Bone marrow (tissue), 2 donors: ENCODE measurements around the gene TMEM26.
"Not testable (repeated sequence)": the region's sequence is repeated elsewhere in the genome, so short reads cannot be mapped to it uniquely, and the experiment has no call there.

ENCODE experiments used
- DNase-seq, 2 donors: peaks; one replicate each; lab custom pipeline; 2025; lab: John Stamatoyannopoulos, UW

The TMEM26 gene

DNA sequence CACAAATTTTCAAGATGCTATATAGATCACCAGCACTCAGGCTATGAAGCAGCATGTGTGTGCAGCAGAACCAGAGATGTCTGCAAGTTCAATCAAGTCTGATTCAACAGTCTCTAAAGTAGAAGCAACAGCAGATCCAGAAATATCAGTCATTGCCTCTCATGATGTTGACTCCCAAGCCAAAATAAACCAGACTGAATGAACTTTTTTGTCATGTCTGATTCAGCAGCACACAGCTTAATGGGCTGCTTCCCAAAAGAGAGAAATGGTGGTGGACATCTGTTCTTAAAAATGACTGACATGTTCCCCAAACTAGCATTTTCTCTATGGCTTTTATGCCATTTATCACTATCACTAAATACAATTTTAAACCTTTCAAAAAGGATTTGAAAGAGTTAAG is 53.8 kb downstream of the TMEM26 start:
- no peak for DNase-seq

DNA sequence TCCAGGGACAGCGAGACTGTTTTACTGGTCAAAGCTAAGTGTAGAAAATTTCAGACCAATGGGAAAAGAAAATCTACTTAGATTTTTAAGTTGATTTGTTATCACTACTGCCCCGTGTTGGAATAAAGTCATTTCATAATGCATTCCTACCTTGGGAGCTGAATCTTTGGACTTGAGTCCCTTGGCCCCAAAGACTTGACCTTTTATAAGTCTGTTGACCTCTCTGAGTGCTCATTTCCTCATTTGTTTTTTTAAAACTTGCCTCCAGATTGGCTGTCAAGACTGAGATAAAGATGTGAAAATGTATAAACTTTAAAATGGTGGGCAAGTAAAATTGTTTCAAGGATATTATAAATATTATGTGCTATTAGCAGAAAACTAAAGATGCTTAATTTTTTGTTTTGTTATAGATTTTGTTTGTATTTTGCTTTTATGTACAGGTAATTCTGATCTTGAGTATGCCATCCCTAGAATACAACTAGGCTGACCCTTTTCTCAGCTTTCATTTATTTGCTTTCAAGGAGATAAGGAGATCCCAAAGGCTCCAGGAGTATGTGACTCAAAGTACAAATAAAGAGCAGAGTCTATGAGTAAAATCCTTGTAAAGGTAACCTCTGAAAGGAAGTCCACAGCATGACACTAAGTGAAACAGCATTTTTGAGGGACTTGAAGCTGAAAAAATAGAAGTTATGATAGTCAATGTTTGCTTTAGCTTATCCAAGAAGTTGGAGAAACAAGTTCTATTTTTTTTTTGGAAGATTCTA is 54.6 kb downstream of the TMEM26 start:
- DNase-seq, result no peak

DNA sequence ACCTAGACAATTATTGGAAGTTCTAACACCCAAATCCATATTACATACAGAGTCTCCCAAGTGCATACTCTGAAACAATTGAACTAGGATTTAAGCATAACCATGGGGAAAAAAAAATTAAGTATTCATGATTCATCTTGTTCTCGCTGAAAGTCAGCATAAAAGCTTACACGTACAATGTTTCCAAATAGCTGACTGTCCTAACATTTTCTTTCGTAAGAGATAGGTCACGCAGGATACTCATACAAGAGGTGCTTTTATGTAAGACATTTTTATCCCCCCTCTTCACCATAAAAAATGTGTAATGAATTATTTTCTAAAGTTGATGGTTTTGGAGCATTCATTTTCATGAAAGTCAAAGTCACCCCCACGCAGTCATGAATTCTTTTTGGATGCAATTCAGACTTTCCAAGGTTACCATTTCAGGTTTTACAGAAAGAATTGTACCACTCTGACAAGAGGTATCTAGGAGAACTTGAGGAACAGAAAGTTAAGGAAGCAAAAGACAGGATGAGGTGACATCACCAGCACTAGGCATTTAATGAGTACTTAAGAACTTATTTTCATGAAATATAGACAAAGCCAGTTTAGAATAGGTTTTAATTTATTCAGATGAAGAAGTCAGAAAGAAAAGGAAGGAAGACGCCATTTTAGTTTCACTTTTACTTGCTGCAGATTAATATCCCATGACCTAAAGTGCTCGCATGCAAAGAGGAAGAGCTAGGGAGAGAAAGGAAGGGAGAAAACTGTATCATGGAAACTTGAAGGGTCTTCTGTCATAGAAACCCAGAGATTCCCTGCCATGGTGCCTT is 55.8 kb downstream of the TMEM26 start:
- DNase-seq, result peak in 1 of 2 donors; percentile 35

DNA sequence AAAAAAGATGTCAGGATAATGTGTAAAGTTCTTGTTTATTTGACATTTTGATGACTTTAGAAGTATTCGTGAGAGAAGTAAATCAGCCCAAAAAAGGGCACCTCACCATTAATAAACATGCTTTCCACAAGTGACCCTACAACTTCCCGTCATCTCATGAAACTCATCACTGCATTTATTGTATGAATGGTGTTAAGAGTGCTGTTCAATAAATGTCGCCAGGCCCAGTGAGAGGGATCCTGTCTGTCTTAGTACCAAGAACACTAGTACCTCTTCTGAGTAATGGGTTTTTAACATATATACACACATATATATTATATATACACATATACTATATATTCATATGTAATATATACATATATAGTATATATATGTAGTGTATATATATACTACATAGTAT is 61.9 kb downstream of the TMEM26 start:
- no peak for DNase-seq

DNA sequence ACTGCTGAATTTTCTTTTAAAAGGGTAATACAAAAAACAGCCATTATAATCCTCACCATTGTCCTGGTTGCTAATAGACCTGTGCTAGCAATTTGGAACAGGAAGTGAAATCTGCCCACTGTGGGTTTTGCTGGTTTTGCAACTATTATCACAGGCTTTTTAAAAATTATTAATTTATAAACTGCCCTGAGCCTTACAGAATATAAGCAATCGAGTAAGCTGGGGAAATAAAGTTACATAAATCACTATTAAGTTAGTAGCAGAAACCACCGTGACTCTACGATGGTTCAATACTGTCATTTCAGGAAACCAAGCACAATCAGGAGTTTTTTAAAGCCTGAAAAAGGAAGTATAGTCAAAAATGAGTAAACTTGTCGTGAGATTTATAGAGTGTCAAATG is 62.3 kb downstream of the TMEM26 start:
- no peak for DNase-seq

DNA sequence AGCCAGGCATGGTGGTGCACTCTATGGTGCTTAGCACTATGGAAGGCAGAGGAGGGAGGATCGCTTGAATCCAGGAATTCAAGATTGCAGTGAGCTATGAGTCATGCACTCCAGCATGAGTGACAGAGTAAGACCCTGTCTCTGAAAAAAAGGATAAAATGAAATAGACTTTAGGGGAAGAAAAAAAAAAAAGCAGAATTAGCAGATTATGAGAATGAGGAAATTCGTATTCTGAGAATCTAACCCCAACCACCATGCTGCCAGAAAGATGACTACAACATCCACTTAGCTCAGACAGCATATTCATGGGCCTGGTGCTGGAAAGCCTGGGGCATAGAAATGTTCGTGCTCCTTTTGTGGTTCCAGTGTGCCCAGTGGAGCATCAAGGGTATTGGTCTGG is 63.3 kb downstream of the TMEM26 start:
- no peak for DNase-seq

DNA sequence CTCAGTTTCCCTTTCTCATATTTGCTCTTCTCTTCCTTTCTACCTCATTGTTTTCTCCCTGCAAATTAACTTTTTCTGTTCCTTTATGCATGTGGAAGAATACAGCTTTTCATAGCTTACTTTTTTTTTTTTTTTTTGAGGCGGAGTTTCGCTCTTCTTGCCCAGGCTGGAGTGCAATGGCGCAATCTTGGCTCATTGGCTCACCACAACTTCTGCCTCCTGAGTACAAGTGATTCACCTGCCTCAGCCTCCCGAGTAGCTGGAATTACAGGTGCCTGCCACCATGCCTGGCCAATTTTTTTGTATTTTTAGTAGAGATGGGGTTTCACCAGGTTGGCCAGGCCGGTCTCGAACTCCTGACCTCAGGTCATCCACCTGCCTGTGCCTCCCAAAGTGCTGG is 64.2 kb downstream of the TMEM26 start:
- not testable (repeated sequence) for DNase-seq

DNA sequence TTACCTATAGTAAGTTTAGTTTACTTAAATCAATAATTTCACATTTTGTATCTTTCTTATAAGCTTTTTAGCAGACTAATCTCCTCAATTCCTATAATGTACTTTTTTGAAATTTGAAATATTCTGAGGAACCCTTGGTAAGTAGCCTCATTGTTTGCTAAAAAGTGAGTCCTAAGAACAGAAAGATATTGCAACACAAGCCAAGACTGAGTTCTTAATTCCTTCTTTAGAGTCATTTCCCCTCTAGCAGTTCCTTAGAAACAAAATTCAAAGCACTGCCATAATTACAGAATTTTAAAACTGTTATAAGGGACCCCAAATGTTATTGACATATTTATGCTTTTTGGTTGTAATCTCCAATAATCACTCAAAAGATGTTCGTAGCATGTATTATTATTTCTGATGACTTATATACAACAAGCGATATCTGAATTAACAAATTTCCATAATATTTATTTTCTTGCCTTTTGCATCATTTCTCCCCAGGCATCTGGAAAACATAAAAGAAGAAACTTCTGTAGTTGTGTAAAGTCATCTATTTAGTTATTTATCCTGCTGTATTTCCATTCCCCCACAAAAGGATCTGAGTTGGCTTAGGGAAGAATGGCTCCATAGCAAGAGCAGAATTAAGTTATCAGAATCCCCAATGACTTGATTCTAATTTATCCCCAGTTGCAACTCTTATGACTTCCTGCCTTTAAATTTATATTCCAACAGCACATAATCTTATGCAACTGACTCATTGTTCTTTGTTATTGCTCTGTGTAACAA is 67.8 kb downstream of the TMEM26 start:
- no peak for DNase-seq

DNA sequence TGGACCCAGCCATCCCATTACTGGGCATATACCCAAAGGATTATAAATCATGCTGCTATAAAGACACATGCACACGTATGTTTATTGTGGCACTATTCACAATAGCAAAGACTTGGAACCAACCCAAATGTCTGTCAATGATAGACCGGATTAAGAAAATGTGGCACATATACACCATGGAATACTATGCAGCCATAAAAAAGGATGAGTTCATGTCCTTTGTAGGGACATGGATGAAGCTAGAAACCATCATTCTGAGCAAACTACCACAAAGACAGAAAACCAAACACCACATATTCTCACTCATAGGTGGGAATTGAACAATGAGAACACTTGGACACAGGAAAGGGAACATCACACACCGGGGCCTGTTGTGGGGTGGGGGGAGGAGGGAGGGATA is 72.0 kb downstream of the TMEM26 start:
- DNase-seq, result not testable (repeated sequence)

DNA sequence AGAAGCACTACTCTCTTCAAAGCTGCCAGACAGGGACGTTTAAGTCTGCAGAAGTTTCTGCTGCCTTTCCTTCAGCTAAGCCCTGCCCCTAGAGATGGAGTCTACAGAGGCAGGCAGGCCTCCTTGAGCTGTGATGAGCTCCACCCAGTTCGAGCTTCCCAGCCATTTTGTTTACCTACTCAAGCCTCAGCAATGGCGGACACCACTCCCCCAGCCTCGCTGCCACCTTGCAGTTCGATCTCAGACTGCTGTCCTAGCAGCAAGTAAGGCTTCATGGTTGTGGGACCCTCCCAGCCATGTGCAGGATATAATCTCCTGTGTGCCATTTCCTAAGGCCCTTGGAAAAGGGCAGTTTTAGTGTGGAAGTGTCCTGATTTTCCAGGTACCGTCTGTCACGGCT is 74.3 kb downstream of the TMEM26 start:
- no peak for DNase-seq

DNA sequence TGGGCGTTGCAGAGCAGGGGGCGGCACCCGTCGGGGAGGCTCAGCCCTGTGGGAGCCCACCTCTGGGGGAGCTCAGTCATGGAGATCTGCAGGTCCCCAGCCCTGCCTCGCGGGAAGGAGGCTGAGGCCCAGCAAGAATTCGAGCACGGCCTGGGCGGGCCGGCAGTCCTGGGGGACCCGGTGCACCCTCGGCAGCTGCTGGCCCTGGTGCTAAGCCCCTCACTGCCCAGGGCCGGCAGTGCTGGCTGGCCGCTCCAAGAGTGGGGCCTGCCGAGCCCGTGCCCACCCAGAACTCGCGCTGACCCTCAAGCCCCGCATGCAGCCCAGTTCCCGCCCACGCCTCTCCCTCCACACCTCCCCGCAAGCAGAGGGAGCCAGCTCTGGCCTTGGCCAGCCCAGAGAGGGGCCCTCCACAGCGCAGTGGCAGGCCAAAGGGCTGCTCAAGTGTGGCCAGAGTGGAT is 76.2 kb downstream of the TMEM26 start:
- DNase-seq, result no peak

DNA sequence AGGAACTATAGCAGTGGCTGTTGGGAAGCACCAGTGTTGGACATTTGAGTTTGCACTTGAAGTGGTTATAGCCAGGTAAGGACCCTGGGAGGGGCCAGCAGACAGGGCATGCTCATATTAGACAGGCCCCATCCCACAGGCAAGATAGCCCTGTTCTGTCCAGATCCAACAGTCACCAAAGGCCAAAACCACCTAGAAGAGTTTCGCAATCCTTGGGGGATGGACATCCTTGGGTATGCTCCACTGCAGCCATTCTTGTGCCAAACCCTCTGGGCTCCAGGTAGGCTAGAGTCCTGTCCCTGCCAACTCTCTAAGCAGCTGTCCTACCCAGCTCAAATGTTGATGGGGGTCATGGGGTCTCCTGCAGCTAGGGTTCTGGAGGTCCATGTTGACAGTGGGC is 76.8 kb downstream of the TMEM26 start:
- DNase-seq, result no peak

DNA sequence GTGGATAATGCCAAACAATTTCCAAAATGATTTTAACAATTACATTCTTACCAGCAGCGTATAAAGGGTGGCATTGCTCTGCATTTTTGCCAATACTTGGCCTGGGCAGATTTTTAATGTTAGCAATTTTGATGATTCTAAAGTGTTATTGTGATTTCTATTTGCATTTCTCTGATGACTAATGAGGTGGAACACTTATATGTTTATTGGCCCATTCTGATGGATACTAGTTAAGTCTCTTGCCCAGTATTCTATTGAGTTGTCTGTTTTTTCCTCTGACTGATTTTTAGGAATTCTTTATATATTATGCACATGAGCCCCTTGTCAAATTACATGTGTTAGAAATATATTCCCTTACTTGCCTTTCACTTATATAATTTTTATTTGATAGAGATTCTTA is 86.8 kb downstream of the TMEM26 start:
- DNase-seq, result no peak

DNA sequence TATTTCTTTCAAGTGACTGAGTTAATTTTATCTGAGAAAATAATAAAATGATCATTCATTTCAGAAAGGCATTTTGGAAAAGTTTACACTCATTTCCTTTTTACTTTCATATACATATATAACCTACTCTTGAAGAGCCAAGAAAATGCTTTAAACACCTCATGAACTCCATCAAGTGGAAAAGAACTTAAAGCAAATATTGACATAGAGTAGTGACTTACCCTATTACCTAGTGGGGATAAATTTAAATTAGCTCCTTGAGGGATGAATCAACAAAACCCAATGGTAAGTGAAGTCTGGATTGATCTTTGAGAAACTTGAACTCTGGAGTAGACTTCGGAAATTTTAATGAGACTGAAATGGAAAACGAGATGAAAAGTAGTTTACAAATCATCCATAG is 88.6 kb downstream of the TMEM26 start:
- DNase-seq, result no peak

DNA sequence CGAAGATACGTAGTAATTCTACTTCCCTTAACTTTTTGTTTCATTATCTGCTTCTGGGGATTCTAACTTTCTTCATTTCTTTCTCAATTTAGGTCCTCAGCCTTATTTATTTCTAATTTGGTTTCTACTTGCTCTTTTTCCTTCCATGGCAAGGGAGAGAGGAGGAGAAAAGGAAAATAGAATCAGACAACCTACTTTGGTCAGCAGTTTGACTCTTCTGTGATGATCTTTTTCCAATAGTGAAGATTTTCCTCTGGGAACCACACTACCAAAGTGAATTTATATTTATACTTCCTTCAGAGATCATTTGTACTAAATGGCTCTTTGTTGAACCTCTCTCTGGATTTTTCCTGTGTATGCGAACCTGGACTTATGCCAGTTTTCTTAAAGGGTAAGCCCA is 90.2 kb downstream of the TMEM26 start:
- no peak for DNase-seq

DNA sequence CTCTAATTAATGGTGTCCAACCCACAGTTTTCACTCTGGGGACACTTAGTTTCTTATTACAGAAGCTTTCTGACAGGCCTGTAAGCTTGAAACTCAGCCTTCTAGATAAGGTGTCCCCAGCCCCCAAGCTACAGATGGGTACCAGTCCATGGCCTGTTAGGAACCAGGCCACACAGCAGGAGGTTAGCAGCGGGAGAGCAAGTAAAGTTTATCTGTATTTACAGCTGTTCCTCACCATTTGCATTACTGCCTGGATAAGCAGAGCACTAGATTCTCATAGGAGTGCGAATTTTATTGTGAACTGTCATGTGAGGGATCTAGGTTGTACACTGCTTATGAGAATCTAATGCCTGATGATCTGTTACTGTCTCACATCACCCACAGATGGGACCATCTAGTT is 93.7 kb downstream of the TMEM26 start:
- no peak for DNase-seq

DNA sequence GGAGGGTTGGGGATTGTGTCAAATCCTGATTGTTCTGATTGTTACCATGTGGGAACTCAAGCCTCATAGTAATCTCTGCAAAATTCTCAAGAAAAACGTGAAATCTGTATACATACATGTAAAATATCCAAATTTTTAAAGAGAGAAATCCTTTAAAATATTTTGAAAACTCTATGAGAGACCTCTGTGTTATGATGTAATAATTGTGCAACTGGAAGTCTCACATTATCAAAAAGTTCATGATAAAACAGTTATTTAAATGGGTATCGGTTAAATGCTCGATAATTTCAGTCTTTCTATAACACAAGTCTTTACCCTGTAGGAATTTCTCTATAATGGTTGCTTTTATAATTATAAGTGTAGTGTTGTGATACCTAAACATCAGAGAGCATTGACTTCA is 95.5 kb downstream of the TMEM26 start:
- no peak for DNase-seq
